HG02588 (cell line): Measurements from ENCODE around the gene KAZN.

Experiments used
- ATAC-seq: cut with Tn5 transposase; IDR thresholded peaks from one replicate; pipeline ENCODE4 v1.9.1; 2021; ENCODE audit warnings: mild to moderate bottlenecking, moderate library complexity; ENCODE audit not compliant: unreplicated experiment

Gene KAZN

DNA sequence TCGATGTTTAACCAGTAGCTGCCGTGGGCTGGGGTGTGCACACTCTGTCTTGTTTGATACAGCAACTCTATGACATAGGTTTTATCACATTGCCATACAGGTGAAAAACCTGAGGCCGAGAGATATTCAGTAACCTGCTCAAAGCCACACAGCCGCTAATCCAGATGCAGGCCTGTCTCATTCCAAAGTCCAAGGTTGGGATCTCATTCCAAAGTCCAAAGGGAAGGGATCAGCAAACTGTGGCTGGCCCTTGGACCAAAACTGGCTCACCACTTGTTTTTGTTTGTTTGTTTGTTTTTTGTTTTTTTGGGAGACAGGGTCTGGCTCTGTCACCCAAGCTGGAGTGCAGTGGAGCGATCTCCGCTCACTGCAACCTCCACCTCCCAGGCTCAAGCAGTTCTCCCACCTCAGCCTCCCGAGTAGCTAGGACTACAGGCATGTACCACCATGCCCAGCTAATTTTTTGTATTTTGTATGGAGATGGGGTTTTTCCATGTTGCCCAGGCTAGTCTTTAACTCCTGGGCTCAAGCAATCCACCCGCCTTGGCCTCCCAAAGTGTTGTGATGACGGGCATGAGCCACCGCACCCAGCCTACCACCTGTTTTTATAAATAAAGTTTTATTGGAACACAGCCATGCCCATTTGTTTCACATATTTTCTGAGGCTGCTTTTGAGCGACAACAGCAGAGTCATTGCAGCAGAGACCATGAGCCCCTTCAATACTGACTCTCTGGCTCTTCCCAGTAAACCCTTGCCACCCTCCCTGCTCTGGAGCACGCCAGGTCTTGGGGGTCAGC is 391.6 kb downstream of the KAZN start:
- ATAC-seq = no peak

GRCh38 chr1:14993414-14993813 is 394.9 kb downstream of the KAZN start:
- no peak for ATAC-seq

- no peak for ATAC-seq
Observed at GRCh38 chr1:14994148-14994547, 395.7 kb downstream of the KAZN start.

DNA sequence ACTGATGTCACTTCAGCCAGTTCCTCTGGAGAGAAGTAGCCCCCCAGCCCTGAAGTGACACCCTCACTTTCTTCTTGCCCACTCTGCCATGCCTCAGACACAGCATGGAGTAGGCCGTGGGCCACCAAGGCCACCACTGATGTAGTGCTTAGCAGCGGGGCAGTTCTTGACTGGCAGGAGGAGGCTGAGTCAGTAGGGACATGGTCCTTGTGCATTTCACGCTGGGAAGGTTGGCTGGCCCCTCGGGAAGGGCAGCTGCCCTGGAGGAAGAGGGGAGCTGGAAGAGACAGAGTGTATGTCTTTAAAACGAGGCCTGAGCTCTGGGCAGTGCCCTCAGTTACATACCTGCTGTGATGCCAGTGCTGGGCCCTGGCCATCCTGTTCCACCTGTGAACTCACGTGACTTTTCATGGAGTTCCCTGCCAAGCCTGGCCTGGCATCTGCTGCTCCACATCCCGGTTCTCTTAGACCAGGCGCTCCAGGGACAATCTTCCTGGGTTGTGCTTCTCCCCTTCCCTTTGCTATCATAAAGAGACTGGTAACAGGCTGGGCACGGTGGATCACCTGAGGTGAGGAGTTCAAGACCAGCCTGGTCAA is 396.5 kb downstream of the KAZN start:
- ATAC-seq = no peak

GRCh38 chr1:14996133-14997050 is 397.9 kb downstream of the KAZN start:
- no peak for ATAC-seq

- no peak for ATAC-seq
Observed at GRCh38 chr1:14997646-14998276, 399.3 kb downstream of the KAZN start.

DNA sequence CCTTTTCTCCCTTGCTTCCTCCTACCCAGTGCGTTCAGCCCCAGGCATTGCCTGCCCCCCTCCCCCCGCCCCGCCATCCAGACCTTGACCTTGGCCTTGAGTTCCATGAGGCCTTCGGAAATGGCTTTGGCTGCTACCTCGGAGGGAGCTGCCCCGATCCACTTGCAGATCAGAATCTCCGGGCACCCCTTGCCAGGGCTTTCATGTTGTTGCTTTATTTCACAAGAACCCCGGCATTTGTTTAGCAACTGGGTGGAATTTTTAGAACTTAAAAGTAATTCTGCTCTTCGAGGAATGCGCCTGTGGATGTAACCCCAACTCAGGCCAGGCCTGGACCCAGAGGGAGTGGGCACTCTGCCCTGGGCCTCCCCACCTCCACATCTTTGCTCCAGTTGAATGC is 401.0 kb downstream of the KAZN start:
- no peak for ATAC-seq

- no peak for ATAC-seq
Observed at GRCh38 chr1:15000030-15000429, 401.5 kb downstream of the KAZN start.

DNA sequence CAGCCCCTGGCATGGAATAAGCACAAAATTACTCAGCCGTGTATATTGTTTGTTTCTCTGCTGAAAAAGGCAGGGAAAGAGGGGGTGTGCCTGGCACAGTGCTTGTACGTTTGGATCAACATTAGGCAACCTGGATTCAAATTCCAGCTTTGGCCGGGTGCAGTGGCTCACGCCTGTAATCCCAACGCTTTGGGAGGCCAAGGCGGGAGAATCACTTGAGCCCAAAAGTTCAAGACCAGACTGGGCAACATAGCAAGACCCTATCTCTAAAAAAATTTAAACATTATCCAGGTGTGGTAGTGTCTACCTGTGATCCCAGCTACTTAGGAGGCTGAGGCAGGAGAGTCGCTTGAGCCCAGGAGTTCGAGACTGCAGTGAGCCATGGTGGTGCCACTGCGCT is 402.2 kb downstream of the KAZN start:
- ATAC-seq = no peak

DNA sequence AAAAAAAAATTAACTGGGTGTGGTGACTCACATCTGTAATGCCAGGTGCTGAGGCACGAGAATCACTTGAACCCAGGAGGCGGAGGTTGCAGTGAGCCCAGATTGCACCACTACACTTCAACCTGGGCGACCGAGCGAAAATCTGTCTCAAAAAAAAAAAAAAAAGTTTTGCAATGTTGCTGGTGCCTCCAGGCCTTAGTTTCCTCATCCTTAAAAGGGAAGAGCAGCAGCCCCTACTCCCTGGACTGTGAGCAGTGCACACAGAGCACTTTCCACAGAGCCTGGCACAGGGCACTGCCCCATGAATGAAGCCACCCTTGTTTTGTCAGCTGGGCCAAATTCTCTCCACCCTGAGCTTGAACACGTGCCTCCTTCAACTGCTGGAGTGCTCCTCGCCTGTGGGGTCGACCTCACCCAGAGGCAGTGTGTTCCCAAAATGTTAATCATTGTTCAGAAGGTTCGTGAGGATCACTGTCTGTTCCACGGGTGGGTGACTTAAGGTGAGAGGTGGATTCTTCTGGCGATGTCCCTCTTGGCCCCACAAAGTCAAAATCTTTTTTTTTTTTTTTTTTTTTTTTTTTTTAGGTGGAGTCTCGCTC is 402.9 kb downstream of the KAZN start:
- ATAC-seq = no peak

- no peak for ATAC-seq
Observed at GRCh38 chr1:15002325-15002724, 403.8 kb downstream of the KAZN start.

- ATAC-seq = no peak
Observed at GRCh38 chr1:15004396-15004795, 405.9 kb downstream of the KAZN start.

DNA sequence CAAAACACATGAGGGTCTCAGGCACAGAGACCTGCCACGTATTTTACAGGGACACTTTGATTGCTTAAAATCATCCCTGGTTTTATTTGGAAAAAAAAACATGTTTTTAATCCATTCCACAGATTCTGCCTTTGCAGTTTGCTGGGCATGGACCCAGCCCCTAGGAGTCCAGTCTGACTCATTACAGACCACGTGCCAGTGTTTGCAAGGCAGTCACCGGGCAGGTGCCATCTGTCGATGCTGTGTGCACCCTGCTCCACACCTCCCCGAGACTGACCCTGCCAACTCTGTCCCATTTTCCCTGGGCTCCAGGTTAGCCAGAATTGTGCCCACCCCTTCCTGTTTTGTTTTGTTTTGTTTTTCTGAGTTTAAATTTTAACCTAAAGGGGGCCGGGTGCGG is 406.6 kb downstream of the KAZN start:
- no peak for ATAC-seq

DNA sequence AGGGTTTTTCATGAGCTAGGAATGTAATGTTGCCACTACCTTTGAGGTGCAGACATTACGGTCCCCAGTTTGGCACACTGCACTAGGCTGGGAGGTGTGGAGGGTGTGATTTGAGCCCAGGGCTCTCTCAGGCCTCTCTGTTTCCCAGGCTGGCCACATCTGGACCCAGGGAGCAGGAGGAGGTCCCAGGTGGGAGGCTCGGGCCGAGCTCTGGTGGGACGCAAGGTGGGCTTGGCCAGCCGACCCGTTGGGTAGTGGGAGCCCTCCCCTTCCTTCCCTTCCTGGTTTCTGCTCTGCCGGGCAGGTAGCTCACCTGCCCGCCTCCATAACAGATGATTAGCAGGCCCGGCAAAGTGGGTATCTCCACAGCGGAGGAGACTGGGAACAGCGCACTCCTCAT is 408.9 kb downstream of the KAZN start:
- ATAC-seq = no peak

GRCh38 chr1:15007842-15008241 is 409.4 kb downstream of the KAZN start:
- no peak for ATAC-seq

GRCh38 chr1:15008783-15009729 is 410.6 kb downstream of the KAZN start:
- no peak for ATAC-seq

DNA sequence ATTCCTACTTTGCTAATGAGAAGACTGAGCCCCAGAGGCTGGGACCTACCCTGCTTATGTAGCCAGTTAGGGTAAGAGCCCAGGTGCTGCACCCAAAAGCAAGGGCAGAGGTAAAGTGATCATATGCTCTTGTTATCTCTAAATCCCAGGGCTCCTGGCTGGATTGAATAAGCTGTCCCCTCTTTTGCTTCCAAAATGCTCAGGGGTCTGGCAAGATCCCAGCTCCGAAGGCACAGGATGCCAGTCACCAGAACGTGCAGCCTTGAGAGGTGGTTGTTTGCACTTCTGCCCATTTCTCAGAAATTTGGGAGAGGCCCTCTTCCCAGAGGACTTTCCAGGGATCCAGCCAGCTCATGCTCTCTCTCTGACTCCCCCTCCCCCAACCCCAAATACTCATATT is 412.7 kb downstream of the KAZN start:
- ATAC-seq = no peak

GRCh38 chr1:15011661-15012060 is 413.2 kb downstream of the KAZN start:
- no peak for ATAC-seq

DNA sequence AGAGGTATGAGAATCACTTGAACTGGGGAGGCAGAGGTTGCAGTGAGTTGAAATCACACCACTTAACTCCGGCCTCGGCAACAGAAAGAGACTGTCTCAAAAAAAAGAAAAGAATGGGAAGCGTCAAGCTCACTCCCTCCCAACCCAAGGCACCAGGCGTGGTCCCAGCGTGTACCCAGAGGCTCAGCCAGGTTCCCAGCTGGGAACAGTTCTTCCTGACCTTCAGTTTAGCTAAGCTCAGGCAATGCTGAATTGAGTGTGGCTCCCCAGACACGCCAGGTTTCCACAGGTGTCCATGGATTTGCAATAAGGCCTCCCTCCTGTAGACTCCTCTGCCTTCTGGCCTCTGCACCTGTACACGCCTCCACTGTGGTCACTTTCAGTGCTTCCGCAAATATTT is 414.3 kb downstream of the KAZN start:
- ATAC-seq = no peak

DNA sequence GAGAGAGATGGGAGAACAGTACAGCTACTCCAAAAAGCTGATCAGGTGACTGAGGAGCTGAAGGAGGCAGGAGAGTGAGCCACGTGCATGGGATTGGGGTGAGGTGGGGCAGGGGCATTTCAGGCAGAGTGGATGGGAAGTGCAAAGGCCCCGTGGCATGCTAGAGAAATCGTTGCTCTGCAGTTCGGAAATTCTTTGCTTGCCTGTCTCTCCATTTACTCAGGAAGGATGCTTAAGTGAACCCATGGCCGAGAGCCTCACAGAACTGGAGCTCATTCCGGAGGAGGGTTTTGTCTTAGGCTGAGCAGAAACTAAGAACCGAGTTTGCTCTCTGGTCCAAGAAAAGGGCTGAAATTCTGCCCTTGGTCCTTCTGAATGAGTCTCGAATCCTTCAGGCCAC is 415.3 kb downstream of the KAZN start:
- no peak for ATAC-seq
